GM12872 (cell line): Measurements from ENCODE around the gene ZFP1.

Experiments
- CTCF ChIP-seq: IDR thresholded peaks from 3 replicates; pipeline ENCODE4 v1.5.1; 2011; ENCODE audit warnings: low read depth, mild to moderate bottlenecking, low read length, moderate library complexity; ENCODE audit not compliant: insufficient read depth

ZFP1 gene

GRCh38 chr16:75216127-75216526 lies 67.8 kb downstream of the ZFP1 start:
- TF ChIP-seq CTCF: no peak

GRCh38 chr16:75216576-75216975 lies 68.3 kb downstream of the ZFP1 start:
- TF ChIP-seq CTCF: no peak

GRCh38 chr16:75217389-75217851 lies 69.1 kb downstream of the ZFP1 start:
- TF ChIP-seq CTCF: no peak

GRCh38 chr16:75218256-75219076 lies 70.1 kb downstream of the ZFP1 start, which contains the start of gene CTRB1:
Gene CTRB1, plus strand, starts transcription at chr16:75218988. Its CDS starts 20 bp downstream, at chr16:75219008.
- no peak for TF ChIP-seq CTCF

GRCh38 chr16:75219088-75219487 lies 70.8 kb downstream of the ZFP1 start:
- no peak for TF ChIP-seq CTCF

- no peak for TF ChIP-seq CTCF
Observed at GRCh38 chr16:75219838-75220237, 71.5 kb downstream of the ZFP1 start.
